ENCODE results near the gene WDR74.

The WDR74 gene

DNA sequence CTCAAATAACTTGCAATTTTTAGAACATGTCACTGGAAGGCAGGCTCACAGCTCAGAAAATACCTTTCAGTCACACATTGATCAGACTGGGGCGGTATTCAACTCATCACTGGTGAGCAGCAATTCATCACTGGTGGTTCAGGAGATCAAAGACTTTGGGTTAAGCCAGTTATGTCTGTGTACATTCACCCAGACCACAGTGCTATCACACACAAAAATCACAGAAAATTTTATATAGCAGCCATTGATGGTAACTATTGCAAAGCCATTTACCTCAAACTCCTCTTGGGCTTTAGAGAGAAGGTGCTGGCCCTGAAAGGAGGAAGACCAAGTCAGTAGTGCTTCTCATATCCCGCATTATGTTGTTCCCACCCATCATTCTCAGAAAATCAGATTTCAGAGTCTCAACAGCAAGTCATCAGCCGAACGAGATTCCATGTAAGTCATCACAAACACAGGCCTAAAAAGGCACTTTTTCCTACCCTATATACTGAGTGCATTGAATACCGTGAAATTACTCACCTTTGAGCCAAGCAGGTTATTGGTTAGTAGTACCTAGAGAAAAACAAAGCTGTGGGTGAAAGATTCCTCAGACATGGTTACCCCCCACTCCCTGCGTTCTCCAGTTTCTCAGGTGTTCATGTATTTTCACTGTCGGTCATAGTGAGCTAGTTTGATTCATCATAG is 14.0 kb upstream of the WDR74 start:
- peak overlapping the region; percentile 89 for H3K4me2 ChIP-seq
- no peak overlapping the region for H2AFZ ChIP-seq (ENCODE audit: low read depth)
- TF ChIP-seq, protein P1, sequence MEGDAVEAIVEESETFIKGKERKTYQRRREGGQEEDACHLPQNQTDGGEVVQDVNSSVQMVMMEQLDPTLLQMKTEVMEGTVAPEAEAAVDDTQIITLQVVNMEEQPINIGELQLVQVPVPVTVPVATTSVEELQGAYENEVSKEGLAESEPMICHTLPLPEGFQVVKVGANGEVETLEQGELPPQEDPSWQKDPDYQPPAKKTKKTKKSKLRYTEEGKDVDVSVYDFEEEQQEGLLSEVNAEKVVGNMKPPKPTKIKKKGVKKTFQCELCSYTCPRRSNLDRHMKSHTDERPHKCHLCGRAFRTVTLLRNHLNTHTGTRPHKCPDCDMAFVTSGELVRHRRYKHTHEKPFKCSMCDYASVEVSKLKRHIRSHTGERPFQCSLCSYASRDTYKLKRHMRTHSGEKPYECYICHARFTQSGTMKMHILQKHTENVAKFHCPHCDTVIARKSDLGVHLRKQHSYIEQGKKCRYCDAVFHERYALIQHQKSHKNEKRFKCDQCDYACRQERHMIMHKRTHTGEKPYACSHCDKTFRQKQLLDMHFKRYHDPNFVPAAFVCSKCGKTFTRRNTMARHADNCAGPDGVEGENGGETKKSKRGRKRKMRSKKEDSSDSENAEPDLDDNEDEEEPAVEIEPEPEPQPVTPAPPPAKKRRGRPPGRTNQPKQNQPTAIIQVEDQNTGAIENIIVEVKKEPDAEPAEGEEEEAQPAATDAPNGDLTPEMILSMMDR (conservative IDR thresholded peaks at IDR 0.05; ENCODE audit: low read depth, low read length): no peak
- peaks cover 28% of the 10 kb centered on the region for H3K36me3 ChIP-seq (ENCODE audit: insufficient read depth)
- H3K9ac ChIP-seq: peak overlapping the region; percentile 99
- H3K4me1 ChIP-seq (ENCODE audit: low read depth, poor library complexity, severe bottlenecking): peaks cover 63% of the 10 kb centered on the region
- H3K4me3 ChIP-seq (IDR thresholded peaks at IDR 0.05; ENCODE audit: insufficient read depth, low read depth, low read length): no peak overlapping the region
- H4K20me1 ChIP-seq (ENCODE audit: insufficient read depth): peaks cover 27% of the 10 kb centered on the region
- H3K27me3 ChIP-seq (ENCODE audit: insufficient read depth, low read depth): no peaks in the 10 kb centered on the region
- H3K79me2 ChIP-seq (ENCODE audit: insufficient read depth, low read depth): peaks cover 60% of the 10 kb centered on the region
- peak overlapping the region; percentile 96 for H3K27ac ChIP-seq

DNA sequence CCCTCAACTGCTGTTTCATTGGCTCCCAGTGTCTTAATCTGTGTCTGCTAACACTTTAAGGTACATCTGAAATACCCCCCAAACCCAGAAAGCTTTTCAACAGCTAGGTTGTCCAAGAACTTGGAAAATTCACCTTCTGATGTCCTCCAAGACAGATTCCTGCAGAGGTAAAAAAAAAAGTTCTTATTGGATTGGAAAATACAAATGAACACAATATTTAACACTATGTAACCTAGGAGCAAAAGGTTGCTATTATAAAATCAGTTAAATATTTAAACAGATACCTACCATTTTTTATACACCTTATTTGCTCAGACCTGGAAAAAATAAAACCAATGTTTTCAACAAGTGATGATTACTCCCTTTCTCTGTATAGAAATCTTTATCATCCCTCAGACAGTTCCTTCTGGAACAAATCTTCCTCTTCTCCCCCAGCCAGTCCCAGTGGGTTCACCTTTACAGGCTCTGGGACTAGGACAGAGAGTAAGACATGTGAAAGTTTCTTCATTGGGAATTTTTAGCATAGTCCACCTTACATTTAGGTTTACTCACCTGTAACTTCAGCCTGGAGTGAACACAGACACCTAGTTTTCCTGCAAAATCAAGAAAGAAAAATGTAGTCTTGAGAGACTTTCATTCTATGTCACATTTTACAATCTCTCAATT is 13.3 kb upstream of the WDR74 start:
- Histone ChIP-seq H3K9ac (peak overlapping the region; percentile 99; the same call in 1 of the 2 replicates), H3K27ac (peak overlapping the region; percentile 96), H3K27me3 (ENCODE audit: insufficient read depth, low read depth) (no peaks in the 10 kb centered on the region), H3K4me3 (IDR thresholded peaks at IDR 0.05; ENCODE audit: insufficient read depth, low read depth, low read length) (no peak overlapping the region), H4K20me1 (ENCODE audit: insufficient read depth) (peaks cover 27% of the 10 kb centered on the region), H3K4me2 (peak overlapping the region; percentile 89), H3K36me3 (ENCODE audit: insufficient read depth) (peaks cover 28% of the 10 kb centered on the region), H3K4me1 (ENCODE audit: low read depth, poor library complexity, severe bottlenecking) (peaks cover 55% of the 10 kb centered on the region), H2AFZ (ENCODE audit: low read depth) (no peak overlapping the region), H3K79me2 (ENCODE audit: insufficient read depth, low read depth) (peaks cover 52% of the 10 kb centered on the region)
- TF ChIP-seq, protein P1 (conservative IDR thresholded peaks at IDR 0.05; ENCODE audit: low read depth, low read length): no peak

DNA sequence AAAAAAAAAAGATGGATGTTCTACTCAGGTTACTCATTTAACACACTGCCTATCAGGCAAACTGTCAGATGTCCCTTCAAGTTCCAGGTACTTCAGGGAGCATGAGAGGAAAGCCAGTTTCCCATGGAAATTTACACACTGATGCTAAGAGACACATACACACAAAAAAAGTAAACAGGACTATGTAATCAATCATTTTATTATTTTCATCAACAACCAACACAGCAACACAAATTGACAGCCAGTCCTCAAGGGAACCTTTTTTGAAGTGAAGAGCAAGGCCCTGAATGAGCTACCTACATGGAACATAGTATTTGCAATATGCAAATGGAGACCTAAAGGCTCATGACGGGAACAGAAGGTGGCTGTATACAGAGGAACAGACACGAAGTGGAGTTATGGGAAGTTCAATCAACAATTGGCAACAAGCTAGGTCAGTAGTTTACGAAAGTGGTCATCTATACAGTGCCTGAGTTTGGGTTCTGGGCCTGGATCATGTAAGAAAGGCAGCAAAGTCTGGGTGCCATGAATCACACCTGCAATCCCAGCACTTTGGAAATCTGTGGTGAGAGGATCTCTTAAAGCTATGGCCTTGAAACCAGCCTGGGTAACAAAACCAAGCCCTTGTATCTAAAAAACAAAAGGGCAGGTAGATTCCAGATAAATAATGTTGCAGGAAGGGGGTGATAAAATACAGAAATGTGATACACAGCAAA is 12.6 kb upstream of the WDR74 start:
- Histone ChIP-seq H3K79me2 (ENCODE audit: insufficient read depth, low read depth) (peaks cover 46% of the 10 kb centered on the region), H3K27me3 (ENCODE audit: insufficient read depth, low read depth) (no peaks in the 10 kb centered on the region), H3K36me3 (ENCODE audit: insufficient read depth) (peaks cover 28% of the 10 kb centered on the region), H3K4me3 (IDR thresholded peaks at IDR 0.05; ENCODE audit: insufficient read depth, low read depth, low read length) (no peak overlapping the region), H3K4me2 (no peak overlapping the region; the same call in 1 of the 2 replicates), H3K4me1 (ENCODE audit: low read depth, poor library complexity, severe bottlenecking) (peaks cover 49% of the 10 kb centered on the region), H3K27ac (peak overlapping the region; percentile 96; the same call in 1 of the 2 replicates), H3K9ac (no peak overlapping the region; the same call in 1 of the 2 replicates), H4K20me1 (ENCODE audit: insufficient read depth) (peaks cover 27% of the 10 kb centered on the region), H2AFZ (ENCODE audit: low read depth) (no peak overlapping the region)
- TF ChIP-seq, protein P1 (conservative IDR thresholded peaks at IDR 0.05; ENCODE audit: low read depth, low read length): no peak

DNA sequence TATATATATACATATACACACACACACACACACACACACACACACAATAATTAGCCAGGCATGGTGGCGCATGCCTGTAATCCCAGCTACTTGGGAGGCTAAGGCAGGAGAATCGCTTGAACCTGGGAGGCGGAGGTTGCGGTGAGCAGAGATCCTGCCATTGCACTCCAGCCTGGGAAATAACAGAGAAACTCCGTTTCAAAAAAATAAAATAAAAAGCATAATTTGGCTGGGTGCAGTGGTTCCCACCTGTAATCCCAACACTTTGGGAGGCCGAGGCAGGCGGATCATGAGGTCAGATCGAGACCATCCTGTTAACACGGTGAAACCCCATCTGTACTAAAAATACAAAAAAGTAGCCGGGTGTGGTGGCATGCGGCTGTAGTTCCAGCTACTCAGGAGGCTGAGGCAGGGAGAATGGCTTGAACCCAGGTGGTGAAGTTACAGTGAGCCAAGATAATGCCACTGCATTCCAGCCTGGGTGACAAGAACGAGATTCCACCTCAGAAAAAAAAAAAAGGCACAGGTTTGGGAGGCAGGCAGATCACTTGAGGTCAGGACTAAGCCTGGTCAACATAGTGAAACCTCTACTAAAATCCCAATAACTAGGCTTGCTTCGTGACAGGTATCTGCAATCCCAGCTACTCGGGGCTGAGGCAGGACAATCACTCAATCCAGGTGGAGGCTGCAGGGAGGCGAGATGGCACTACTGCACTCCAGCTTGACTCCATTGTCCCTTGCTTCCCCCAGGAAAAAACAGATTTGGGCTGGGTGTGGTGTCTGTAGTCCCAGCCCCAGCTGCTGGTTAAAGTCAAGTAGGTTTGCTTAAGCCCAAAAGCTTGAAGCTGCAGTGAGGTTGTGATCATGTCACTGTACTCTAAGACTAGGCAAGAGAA is 11.8 kb upstream of the WDR74 start:
- Histone ChIP-seq H3K4me2 (no peak overlapping the region), H4K20me1 (ENCODE audit: insufficient read depth) (peaks cover 27% of the 10 kb centered on the region), H3K27ac (peak overlapping the region; percentile 96; the same call in 1 of the 2 replicates), H2AFZ (ENCODE audit: low read depth) (no peak overlapping the region), H3K27me3 (ENCODE audit: insufficient read depth, low read depth) (no peaks in the 10 kb centered on the region), H3K4me1 (ENCODE audit: low read depth, poor library complexity, severe bottlenecking) (peaks cover 49% of the 10 kb centered on the region), H3K36me3 (ENCODE audit: insufficient read depth) (peaks cover 28% of the 10 kb centered on the region), H3K4me3 (IDR thresholded peaks at IDR 0.05; ENCODE audit: insufficient read depth, low read depth, low read length) (no peak overlapping the region), H3K9ac (no peak overlapping the region; the same call in 1 of the 2 replicates), H3K79me2 (ENCODE audit: insufficient read depth, low read depth) (peaks cover 37% of the 10 kb centered on the region)
- TF ChIP-seq, protein P1 (conservative IDR thresholded peaks at IDR 0.05; ENCODE audit: low read depth, low read length): no peak

All from KMS-11 (cell line).